Measurements from ENCODE around the gene HNRNPLL.
A peak's percentile ranks its signal among the peaks of the same experiment; 100 is the strongest.
"Not testable (repeated sequence)": the region's sequence is repeated elsewhere in the genome, so short reads cannot be mapped to it uniquely, and the experiment has no call there.

HNRNPLL gene

DNA sequence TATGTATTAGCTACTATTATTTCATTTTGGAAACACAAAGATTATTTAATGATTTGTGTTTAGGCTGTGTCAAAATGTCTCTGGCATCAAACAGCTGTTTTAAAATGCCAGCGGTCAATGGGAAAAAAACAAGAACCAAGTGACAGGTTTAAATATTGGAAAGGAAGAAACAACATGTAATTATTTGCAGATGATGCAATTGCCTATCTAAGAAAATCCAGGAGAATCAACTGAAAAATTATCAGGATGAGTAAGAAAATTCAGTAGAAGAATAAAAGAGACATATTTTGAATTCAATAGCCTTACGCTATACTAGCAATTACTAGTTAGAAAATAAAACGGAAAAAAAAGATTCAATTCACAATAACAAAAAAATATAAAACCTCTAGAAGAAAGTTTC lies 51.6 kb downstream of the HNRNPLL start:
- DNase-seq, result no peak

DNA sequence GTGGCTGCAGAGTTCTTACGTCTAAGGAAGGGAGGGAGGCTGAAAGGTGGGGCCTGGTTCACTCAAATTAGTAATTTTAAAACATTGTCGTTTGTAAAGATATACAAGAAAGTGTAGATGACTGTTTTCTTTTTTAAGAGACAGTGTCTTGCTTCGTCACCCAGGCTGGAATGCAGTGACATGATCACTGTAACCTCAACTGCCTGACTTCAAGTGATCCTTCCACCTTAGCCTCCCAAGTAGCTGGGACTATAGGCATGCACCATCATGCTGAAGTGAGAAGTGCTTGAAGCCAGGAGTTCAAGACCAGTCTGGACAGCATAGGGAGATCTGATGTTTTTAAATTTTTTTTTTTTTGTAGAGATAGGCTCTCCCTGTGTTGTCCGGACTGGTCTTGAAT lies 52.9 kb downstream of the HNRNPLL start:
- no peak for DNase-seq

DNA sequence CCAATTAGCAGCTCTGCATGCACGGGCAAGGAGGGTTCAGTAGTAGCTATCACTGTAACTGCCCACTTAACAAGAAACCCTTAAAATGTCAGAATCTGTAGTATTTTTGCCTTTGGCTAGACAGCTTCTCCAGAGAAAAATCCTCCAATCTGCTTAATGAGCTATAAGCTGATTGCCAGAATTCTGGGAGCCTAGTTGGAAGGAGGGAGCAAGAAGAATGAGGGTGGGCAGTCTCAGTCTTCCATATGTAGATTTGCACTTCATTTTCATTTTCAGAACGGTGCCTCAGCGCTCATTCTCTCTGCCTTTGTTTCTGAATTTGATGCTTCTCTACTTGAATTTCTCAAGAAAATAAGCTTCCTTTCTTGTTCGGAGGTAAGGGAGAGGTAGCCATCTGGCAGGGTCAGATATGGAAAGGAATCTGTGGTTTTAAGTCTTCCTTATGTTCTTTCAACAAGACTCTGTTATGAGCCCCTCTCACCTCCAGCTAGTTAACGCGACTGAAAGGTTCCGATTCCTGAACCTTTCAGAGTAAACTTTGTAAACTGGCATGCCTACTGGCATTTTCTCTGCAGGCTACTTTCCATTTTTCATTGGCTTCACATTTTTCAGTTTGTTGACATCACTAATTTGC lies 53.5 kb downstream of the HNRNPLL start:
- no peak for DNase-seq

DNA sequence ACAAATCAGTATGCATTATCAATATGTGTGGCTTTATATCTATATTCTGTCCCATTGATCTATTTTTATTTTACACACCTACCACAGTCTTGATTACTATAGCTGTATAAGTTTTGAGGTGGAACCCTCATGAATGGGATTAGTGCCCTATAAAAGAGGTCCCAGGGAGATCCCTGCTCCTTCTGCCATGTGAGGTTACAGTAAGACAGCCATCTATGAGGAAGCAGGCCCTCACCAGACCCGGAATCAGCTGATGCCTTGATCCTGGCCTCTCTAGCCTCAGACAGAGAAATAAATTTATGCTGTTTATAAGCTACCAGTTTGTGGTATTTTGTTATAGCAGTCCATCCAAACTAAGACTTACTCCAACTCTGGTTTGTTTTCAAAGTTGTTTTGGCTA lies 54.9 kb downstream of the HNRNPLL start:
- no peak for DNase-seq

DNA sequence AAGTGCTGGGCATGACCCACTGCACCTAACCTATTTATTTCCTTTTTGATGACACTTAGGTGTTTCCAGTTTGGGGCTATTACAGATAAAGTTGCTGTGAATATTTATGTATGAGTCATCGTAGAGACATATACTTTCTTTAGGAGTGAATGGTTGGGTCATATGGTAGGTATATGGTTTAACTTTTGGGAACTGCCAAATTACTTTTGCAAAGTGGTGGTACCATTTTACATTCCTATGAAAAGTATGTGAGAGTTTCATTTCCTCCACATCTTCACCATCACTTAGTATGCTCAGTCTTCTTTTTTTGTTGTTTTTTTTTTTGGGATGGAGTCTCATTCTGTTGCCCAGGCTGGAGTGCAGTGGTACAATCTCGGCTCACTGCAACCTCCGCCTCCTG lies 56.1 kb downstream of the HNRNPLL start:
- DNase-seq, result no peak

DNA sequence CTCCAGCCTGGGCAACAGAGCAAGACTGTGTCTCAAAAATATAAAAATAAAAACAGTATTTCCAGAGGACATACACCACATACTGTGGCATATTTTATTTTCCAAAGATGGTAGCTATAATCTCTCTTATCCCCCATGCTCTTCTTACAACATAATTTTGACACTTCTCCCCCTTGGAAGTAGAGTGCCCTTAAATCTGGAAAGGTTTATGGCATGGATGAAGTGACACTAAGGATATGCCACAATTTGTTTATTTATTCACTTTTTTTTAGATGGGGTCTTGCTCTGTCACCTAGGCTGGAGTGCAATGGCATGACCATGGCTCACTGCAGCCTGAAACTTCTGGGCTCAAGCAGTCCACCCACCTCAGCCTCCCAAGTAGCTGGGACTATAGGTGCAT lies 56.7 kb downstream of the HNRNPLL start:
- no peak for DNase-seq

DNA sequence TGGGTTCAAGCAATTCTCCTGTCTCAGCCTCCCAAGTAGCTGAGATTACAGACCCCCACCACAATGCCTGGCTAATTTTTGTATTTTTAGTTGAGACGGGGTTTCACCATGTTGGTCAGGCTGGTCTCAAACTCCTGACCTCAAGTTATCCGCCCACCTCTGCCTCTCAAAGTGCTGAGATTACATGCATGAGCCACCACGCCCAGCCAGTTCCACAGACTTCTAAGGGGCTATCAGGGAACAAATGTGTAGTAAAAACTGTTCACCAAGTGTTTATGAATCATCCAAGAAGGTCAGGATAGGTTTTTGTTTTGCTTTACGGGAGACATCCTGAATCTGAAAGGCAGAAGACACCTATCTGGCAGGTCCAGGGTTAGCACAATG lies 60.5 kb downstream of the HNRNPLL start:
- not testable (repeated sequence) for DNase-seq

DNA sequence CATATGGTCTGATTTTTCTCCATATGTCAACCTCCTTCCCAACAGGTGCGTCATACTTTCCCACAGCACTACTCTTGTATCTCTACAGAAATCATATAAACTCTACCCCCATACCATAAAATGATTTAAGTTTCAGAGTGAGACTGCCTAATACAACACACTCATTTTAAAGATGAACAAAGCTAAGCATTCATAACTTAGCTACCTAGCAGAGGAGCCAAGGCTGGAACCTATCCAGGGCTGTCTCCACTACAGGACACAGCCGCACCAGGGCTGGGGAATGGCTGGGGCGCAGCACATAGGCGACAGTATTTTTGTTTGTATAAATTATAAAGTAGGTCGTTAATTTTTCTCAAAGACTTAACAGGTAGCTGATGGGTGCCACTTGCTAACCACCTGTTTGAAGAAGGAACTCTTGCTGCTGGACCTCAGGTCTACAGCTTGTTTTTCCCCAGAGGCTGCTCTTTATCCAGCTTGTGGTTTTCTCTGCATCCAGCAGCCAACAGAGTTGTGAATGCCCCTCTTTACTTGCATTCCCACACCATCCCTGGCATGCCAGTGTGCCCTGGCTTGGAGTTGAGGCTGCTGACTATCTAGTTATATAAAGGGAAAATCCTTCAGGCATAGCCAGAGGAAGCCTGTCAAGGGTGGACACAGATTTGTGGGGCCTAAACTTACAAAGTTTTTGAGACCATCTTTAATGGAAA lies 62.0 kb downstream of the HNRNPLL start:
- no peak for DNase-seq

DNA sequence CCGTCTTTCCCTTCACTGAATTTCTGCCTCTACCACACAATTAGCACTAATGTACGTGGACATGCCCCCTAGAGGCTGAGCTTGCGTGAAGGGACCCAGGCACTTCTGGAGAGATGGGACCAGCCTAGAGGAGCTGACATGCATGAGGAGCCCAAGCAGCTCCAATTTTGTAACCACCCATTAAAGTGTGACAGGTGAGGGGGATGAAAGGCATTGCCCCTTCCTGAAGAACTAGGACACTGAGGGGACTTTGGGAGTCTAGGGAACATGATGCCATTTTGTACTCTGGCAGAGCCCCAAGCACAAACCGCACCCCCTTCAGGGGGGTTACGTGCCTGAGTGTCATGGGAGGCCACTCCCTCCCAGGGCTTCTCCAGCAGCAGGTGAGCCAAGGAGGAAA lies 63.6 kb downstream of the HNRNPLL start:
- DNase-seq, result no peak

DNA sequence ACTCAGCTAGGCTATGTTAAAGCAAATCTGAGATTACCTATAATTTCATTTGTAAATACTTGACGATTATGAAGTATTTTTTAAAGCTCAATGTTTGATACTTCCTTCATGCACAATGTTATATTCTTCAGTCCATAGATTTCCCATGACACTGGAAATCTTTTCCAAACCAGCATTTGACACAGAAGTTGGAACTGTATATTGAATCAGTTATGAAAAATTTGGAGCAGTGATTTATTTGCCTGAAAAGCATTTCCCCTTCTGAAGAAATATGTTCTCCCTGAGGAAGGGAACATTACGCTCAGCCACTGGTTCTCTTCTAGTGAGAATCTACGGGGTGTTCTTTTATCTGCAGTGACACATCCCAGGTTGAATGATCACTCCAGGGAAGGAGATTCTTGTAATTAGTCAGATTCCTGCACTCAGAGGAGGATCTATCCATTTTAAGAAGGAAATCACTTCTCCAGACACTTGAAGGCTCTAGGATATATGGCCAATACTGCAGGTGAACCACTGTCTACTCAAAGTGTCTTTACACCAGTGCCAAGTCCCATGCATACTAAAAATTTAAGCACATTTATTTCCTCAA lies 64.7 kb downstream of the HNRNPLL start:
- DNase-seq, result no peak

DNA sequence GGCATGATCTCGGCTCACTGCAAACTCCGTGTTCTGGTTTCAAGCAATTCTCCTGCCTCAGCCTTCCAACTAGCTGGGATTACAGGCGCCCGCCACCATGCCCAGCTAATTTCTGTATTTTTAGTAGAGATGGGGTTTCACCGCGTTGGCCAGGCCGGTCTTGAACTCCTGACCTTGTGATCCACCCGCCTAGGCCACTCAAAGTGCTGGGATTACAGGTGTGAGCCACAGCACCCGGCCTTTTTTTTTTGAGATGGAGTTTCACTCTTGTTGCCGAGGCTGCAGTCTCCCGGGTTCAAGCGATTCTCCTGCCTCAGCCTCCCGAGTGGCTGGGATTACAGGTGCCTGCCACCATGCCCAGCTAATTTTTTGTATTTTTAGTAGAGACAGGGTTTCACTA lies 65.4 kb downstream of the HNRNPLL start:
- not testable (repeated sequence) for DNase-seq

DNA sequence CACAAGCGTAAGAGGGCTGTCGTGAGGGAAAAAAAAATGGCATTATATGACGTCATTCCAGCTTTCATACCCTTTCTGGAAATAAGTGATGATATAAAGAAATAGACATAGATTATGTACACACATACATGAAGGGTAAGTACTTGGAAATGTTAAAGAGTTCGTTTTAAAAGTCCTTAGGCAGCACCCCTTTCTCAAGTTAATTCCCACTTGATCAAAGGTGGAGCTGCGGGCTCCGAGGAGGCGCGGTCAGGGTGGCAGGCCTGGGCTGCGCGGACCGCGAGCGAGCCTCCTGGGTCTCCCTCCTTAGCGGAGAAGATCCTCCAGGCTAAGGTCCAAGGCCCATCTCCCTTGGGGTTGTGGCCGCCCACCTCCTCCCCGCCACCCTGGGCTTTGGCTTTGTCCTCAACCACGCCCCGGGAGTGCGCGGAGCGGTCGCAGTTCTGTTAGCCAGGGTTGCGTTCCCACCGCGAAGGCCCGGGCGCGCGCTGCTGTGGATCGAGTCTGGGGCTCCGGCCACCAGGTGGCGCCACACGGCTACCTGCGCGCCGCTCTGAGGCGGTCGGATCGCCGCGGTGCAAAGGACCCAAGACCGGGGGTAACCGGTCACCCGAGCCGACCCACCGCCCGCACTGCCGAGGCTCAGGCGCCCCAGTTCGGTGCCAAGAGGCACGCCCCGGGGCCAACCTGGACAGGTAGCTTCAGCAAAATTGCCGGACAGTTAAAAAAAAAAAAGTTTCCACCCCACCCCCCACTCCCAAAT lies 66.8 kb downstream of the HNRNPLL start:
- DNase-seq, result peak; percentile 81

DNA sequence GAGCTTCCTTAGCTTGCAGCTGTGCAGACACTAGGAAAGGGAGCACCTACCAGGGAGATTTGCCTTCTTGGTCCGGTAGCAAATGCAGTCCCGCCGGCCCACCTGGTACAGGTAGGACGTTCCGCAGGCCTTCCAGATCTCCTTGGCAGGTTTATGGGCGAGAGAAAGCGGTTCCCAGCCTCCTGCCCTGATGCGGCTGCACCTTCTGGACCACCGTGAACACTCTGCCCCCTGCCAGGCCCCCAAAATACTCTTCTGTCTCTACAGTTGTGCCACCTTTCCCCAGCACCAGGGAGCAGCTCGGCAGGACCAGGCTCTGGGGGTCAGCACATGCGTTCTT lies 67.4 kb downstream of the HNRNPLL start:
- no peak for DNase-seq

DNA sequence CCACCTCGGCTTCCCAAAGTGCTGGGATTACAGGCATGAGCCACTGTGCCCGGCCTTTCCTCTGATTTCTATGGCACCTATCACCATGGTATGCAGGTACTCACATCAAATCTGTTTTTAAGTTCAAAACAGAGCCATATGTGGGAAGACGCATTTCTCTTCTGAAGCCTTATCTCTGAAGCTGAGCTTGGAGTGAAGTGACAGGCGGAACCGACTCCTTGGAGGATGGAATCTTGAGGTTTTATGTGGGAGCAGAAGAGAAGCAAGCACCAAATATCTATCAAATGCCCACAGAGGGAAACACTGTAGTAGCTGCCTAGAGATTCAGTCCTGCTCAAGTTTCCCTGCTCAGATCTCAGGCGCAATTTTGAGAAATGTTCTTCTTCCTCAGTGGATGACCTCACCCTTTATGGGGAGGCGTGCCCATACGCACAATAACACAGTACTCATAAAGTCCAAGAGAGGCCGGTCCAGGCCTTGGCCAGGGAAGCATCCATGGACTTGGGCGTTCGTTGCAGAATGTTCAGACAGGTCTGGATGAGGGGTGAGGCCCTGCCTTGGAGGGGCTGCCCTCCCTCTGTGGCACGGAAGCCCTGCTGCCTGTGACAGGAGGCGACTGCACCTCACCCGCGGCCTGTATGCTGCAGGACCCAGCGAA lies 67.9 kb downstream of the HNRNPLL start:
- no peak for DNase-seq

DNA sequence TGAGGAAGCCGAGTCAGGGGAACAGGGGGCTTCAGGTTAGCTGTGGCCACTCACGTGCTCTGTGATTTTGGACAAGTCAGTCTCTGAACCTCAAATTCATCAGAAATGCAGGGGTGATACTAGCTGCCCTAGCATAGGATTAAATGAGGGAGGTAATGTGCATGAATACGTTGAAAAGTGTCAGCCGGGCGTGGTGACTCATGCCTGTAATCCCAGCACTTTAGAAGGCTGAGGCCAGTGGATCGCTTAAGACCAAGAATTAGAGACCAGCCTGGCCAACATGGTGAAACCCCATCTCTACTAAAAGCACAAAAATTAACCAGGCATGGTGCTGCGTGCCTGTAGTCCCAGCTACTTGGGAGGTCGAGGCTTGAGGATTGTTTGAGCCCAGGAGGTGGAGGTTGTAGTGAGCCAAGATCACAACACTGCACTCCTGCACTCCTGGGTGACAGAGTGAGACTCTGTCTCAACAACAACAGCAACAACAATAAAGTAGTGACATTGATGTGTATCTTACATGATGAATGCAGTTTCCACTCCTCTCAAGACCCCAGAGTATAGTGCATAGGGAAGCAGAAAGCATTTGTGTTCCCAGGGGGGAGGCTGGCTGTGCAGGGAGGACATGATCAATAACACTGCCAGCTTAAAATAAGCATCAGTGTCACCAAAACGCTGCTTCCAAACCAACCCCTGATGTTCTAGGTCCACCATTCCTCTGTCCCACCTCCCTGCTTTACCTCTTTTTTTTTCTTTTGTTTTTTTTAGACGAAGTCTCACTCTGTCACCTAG lies 68.8 kb downstream of the HNRNPLL start:
- DNase-seq, result no peak

DNA sequence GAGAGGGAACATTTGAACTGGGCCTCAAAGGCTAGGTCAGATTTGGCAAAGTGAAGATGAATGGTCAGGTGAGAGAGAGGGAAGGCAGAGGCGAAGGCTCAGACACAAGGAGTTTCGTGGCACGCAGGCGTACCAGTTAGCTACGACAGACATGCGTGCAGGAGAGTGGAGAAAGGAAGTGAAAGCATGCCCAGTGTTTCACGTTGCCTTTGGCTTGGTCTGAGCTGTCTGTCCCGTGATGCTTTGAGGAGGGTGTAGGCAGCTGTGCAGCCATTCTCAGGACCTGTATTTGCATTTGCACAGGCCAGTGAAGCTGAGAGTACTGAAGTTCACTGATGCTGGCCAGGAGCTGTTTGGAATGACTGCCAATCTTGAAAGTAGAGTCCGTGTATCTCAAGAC lies 69.5 kb downstream of the HNRNPLL start:
- no peak for DNase-seq

DNA sequence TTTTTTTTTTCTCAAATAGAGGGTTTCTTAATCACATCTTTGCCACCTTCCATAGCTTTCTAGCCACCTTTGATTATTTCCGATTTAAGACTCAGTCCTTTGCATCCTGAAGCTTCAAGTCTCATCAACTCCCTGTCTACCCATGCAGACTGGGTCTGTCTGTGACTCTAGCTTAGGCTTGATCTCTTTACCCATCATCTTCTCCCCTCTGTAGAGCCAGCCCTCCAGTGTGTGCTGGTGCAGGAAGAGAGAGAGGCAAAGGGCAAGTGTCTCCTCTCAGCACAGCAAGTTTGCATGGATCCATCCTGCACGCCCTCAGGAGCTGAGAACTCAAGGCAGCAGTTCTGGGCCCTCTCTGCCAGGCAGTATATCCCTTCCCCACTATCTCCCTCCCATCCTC lies 70.4 kb downstream of the HNRNPLL start:
- DNase-seq, result no peak

DNA sequence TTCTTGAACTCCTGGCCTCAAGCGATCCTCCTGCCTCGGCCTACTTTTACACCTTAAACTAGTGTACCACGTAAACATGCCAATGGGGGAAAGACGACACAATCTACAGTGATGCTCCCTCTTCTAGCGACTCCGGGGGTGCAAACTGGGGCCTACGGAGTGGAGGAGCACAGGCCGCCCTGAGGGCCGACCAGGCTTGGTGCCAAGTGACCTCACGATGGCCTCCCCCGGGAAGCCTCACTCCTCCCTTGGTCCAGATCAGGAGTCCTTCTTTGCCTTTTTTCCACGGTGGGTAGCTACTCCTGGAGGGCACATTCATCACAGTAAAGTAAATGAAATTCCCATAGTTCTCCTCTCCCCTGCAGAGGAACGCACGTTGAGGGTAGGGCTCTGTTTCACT lies 73.5 kb downstream of the HNRNPLL start:
- no peak for DNase-seq

DNA sequence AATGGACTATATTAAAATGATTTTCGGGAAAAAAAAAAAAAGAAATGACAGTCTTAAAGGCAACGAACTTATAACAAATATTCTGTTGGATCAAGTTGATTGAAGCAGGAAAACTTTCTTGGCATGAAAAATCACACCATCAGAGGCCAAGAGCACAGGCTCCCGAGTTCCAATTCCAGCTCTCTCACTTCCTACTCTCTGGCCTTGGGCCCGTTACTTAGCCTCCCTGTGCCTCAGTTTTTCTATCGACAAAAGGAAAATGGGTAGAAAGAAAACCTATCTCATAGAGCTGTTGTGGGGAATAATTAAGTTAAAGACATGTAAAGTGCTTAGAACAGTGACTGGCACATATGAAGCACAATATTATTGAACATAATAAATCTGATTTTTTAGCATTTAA lies 74.2 kb downstream of the HNRNPLL start:
- no peak for DNase-seq

DNA sequence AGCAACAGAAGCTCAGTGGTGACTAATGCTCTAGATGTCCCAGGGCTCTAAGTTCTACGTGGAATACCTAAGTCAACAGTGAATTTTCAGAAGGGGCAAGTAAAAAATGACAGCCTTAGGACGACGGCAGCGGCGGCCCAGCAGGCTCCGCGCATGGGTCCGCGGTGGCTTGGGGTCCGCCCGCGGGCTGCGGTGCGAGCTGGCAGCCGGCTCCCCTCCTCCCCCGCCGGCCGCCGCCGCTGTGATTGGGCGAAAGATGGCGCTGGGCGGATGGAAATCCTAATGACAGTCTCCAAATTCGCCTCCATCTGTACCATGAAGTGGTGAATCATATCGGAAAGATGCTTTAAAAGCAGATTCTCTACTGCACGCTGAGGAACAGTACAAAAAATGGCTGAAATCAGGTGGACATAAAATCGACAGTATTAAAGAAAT lies 74.7 kb downstream of the HNRNPLL start:
- DNase-seq, result peak; percentile 35

DNA sequence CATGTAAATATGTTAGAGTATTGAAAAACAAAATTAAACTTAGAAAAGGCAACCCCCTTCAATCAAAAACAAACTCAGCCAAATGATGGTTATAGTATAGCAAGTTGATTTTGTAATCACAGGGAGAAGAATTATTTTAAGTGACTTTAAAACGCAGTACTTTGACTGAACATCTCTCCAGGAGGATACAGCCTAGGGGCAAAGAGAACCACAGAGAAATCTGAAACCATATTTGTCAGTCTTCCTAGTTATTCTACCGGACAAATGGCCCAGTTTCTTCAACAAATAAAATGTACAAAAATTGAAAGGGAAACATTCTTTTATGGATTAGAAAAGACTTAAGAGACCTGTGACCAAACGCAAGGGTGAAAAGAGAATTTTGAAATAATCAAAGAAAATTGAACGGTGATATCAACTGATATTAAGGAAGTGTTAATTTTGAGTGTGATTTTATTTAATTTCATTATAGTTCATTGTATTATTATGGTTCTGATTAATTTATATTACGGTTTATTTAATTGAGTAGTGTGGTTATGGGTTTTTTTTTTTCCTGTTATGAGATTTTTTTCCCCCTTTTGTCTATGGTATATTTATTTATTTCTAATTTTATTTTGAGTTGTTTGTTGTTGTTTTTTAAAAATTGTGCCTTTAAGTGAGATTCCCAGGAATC lies 75.3 kb downstream of the HNRNPLL start:
- DNase-seq, result no peak

DNA sequence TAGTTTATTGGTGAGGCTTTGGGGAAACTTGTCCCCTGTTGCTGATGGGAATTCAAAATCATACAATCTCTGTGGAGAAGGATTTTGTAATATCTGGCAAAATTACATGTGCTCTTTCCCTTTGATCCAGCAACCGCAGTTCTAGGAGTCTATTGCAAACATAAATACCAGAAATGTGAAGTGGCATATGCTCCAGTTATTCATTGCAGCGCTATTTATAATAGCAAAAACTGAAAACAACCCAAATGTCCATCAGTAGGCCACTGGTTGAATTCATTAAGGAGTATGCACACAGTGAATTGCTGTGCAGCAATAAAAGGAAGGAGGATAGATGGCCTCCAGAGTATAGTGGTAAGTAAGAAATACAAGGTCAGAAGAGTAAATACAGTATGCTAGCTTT lies 76.5 kb downstream of the HNRNPLL start:
- DNase-seq, result no peak

Data from activated CD8-positive, alpha-beta memory T cell treated with anti-CD3 and anti-CD28 coated beads, Interleukin-2, amount 50 U/mL, for 4 hours (primary cell).